ACHN (cell line): ENCODE measurements around the gene MYO15A.

Experiments
- DNase-seq: peaks from one replicate; pipeline ENCODE4 v3.0.0-alpha.2; 2015
- in situ Hi-C: cut with HindIII; loops from 2 replicates; pipeline ENCODE4 v1.10.0; 2017; ENCODE audit warnings: low sequenced_read_pairs, low pct_ligation_motif_present, low pct_unique_long_range_greater_than_20kb

Gene MYO15A

DNA sequence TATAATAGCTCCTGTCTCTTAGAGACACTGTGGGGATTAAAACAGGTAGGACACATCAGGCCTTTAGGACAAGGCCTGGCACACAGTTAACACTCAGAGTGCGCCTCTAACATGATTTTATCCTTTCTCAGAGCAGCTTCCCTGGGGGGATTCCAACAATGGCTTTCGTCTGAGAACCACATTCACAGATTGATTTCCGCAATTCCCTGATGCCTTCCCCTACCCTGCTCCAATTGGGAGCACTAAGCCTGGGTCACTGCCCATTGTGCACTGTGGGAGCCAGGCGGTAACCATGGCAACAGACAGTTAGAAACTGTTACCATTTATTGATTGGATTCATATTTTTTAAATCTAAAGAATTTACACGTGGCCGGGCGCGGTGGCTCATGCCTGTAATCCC is 69.2 kb downstream of the MYO15A start:
- DNase-seq: no peak
- in situ Hi-C loops: no loop called here

DNA sequence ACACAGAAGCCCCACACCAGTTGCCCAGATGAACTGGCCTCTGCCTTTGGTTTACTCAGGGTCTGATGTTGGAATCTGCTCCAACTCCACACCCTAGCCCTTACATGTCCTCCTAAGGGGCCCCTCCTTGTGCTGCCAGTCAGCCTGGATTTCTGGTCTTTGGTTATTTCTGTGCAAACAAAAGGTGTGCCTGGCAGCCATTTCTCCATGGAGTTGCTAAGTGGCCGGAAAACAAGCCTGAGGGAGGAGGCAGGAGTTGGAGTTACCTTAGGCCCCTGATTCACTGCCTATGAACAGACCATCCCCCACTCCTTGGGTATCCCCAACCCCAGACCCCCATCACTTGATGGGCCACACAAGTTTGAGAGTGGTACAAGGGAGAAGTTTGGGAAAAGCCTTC is 70.6 kb downstream of the MYO15A start:
- DNase-seq: no peak
- in situ Hi-C loops: no loop called here

DNA sequence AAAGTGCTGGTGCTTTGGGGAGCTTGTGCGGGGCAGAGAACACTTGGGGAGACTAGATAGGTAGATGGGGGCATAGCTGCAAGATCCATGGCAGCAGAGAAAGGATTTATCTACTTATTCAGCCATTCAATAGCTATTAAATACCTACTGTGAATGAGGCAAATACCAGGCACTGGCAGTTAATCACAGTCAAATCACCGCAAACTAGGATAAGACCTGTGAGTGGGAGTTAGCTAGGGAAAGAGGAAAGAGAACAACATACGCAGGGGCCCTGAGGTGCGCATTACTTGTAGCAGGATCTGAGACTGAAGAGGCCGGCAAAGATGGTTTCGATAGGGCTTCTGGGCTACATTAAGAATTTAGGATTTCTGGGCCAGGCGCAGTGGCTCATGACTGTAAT is 71.2 kb downstream of the MYO15A start:
- in situ Hi-C loops: no loop called here
- no peak for DNase-seq

DNA sequence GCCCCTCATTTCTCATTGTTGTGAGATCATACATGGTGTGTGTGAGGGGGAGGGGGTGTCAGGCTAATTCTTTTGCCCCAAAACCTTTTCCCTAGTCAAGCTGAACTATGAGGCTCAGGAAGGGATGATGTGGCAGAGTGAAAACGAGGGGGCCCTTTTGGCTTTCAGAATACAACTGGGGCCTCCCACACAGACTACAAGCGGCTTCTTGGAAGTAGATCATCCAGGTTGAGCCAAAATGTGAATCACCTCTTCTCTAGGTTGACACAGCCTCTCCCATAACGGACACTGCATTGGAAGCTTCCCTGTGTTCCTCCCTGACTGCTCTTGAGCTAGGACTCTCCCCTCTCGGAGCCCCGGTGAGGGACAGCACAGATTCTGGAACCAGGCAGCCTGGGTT is 72.8 kb downstream of the MYO15A start:
- DNase-seq: no peak
- in situ Hi-C loops: no loop called here

DNA sequence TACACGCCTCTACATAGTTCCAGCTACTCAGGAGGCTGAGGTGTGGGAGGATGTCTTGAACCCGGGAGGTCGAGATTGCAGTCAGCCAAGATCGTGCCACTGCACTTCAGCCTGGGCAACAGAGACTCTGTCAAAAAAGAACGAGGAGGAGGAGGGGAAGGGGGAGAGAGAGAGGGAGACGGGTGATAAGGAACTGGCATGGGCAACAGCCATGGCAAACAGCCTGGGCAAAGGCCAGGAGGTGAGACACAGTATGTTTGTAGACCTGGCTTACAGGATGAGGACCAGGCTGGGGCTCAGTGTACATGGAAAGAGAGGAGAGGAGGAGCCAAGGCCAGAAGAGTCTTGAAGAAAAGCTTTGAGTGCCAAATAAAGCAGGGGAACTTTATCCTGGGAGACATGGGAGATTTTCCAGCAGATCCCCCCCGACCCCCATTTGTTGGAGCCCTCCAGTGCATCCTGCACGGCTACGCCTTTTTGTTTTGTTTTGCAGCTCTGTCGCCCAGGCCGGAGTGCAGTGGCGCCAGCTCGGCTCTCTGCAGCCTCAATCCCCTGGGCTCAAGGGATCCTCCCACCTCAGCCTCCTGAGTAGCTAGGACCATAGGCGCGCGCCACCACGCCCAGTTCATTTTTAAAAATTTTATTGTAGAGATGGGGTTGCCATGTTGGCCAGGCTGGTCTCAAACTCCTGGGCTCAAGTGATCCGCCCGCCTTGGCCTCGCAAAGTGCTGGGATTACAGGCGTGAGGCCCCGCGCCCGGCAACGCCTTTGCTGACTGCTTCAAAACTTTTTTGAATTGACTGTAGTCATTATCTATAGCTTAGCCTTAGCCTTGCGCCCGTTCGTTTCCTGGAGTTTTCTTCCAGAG is 73.8 kb downstream of the MYO15A start:
- in situ Hi-C loops: no loop called here
- DNase-seq: no peak

DNA sequence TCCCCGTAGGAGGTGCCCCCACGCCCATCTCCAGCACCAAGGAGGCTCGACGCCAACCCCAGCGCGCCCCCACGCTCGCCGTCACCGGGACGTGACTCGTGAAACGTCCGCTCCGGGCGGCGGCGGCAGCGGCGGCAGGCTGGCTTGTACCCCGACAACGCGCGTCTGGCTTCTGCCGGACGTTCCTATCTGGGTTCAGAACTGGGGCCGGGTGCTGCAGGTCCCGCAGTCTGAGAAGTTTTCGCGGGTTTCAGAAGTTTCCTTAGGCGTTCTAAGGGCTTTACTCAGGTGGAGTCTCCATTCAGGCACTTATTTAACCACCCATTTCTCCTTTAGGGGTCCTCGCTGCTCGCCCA is 74.4 kb downstream of the MYO15A start:
- peak; percentile 77 for DNase-seq

DNA sequence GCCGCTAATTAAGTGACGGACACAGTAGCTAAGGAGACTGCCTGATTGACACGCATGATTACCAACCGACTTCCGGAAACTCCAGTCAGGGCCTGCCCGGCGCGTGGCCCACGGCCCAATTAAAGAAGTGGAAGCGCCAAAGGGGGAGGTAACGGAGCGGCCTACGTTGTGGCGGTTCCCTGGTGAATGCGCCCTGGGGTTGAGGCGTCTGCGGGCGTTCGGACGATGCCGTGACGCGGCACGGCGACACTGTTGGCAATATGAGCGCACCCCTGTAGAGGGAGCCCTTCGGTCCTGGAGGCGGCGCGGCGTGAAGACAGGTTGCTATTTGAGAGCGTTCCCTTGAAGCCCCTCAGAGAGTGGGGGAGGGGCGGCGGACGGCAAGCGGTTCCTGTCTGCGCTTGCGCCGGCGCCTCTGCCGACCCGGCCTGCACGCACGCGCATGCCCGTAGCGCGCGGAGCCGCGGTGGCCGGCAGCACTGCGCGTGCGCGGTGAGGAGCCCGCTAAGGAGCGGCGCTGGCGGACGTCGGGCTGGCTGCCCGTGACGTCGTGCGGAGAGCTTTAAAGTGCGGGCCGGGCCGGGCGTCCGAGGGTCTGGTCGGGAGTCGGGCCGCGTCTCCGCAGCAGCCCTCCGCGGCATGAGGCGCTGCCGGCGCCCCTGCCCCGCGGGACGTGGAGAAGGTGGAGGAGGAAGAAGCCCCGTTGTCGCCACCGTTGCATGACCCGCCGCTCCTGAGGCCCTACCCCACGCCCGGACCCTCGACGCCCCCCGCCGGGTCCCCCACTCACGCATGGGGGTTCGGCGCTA is 75.0 kb downstream of the MYO15A start, which contains the start of gene ALKBH5:
Gene ALKBH5 (plus strand): TSS at position 495 of the 809 bp plus-strand sequence. CDS start 416 bp downstream, outside the sequence.
- peak; percentile 100 for DNase-seq
- in situ Hi-C loops: no loop called here

More for the DNA sequence above, 74.4 kb downstream of the MYO15A start:
- in situ Hi-C loops: no loop called here

DNA sequence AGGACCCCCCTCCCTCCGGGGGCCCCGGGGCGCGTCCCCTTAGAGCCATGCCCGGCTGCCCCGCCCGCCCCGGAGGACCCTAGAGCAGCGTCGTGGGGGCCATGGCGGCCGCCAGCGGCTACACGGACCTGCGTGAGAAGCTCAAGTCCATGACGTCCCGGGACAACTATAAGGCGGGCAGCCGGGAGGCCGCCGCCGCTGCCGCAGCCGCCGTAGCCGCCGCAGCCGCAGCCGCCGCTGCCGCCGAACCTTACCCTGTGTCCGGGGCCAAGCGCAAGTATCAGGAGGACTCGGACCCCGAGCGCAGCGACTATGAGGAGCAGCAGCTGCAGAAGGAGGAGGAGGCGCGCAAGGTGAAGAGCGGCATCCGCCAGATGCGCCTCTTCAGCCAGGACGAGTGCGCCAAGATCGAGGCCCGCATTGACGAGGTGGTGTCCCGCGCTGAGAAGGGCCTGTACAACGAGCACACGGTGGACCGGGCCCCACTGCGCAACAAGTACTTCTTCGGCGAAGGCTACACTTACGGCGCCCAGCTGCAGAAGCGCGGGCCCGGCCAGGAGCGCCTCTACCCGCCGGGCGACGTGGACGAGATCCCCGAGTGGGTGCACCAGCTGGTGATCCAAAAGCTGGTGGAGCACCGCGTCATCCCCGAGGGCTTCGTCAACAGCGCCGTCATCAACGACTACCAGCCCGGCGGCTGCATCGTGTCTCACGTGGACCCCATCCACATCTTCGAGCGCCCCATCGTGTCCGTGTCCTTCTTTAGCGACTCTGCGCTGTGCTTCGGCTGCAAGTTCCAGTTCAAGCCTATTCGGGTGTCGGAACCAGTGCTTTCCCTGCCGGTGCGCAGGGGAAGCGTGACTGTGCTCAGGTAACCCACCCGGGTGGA is 75.8 kb downstream of the MYO15A start:
- peak; percentile 42 for DNase-seq
- in situ Hi-C loops: no loop called here

DNA sequence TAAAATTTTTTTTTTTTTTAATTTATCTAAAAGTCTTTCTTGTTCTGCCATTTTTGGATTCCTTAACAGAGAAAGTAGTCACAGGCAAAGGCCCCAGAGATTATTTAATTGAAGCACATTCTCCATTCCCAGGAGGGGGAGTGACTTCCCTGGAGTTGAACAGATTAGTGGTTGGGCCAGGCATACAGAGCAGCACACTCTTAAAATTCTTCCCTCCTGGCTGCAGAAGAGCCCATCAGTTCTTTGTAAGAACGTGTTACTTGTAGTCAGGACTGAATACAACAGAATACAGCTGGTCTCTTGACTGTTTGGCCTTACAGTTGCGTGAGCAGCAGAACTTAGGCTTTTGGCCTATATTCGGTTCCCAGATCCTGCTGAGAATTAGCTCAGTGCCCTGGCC is 76.8 kb downstream of the MYO15A start:
- peak; percentile 17 for DNase-seq
- in situ Hi-C loops: no loop called here

DNA sequence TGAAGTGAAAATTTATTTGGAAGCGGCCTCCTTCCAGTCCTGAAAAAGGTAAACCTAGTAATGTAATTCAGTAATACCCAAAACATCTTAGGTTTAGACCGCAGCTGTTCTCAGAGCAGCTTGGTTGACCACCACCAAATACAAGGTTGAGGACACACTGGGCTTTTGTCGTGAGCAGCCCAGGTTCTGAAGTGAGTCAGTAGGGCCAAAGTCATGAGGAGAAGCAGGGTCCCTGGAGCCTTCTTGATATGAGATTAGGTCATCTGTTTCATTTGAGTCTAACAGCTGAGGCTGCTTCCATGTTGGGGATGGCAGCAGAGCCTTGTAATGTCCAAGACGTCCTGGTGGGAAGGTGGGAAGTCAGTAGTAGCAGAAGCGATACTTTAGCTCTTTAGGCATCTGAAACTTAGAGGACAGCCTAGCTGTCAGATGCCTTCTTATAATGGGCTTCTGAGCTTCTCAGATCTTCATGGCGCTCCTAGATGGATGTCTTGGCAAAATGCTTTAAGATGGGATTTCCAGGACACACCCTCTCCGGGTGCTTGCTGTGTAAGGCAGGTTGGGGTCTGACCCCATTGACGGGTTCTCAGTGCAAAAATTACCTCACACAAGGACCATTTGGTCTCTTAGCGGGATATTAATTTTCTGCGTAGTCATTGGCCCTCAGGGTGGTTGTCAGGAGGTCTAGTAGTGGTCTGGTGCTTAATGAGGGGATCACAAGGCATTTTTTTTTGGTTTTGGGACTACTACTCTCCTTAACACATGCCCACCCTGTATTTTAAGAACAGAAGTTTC is 77.5 kb downstream of the MYO15A start:
- DNase-seq: no peak
- in situ Hi-C loops: no loop called here

DNA sequence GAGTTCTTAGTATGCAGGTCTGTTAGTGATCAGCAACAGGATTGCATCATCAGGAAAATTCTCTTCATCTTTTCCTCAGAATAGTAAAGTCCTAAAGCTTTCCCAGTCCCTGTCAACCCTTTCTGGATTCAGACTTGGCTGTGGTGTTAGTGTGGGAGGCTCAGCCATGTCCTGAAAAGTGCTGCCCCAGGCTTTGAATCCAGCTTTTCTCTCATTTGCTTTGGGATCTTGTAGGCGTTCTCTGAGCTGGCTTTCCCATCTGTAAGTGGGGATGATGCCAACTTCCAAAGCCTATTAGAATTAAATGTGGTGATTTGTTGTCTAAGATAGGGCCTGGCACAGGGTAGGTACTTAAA is 78.0 kb downstream of the MYO15A start:
- in situ Hi-C loops: no loop called here
- DNase-seq: no peak

DNA sequence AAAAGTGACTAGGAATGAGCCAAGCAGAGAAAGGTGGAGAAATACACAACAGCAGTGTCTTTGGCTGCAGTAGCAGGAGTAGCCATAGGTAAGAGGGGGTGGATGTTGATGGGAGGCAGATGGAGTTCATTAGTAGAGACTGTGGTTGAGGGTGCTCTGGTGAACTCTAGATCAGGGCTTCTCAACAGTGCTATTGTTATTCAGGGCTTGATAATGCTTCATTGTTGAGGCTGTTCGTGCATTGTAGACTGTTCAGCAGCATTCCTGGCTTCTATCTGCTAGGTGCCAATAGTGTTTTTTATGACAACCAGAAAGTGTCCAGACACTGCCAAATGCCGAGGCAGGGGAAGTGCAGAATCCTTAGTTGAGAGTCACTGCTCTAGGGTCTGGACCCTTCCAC is 78.7 kb downstream of the MYO15A start:
- no peak for DNase-seq
- in situ Hi-C loops: no loop called here

DNA sequence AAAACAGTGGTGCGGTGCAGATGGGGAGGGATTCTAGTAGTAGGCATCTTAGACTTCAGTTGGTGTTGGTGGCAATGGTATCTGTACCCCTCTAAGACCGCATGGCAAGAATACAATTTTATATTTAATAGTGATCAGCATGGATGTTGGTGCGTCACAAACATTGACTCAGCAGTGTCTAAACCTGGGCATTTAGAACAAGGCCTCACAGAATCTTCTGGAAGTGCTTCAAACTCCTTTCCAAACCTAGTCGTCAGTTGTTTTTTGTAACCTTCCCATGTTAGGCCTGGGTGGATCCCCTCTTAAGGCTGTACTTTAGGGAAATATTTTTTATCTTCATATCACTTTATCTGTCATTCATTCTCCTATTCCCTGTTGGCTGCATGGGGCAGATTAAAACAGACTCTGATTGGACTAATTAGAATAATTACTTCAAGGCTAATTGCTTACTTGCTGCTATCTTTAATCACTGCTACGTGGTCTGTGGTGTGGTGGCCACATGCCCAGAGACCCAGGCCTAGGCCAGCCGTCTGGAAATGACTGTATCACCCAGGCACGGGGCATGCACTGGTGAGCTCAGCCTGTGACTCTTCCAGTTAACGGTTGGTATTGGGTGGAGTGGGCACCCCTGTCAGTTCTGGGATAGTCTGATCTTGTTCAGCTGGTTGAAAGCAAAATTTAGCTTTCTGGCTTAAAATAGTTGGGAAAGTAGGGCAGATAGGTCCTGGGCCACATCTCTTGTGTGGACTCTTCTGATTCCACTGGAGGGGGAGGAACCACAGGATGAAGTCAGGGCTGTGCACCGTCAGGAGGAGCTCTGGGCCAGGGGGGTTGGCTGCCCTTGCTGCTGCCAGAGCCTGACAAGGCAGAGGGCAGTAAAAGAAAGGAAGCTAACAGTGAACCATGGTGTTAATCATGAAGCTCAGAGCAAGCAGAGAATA is 79.5 kb downstream of the MYO15A start:
- in situ Hi-C loops: no loop called here
- DNase-seq: peak; percentile 76

DNA sequence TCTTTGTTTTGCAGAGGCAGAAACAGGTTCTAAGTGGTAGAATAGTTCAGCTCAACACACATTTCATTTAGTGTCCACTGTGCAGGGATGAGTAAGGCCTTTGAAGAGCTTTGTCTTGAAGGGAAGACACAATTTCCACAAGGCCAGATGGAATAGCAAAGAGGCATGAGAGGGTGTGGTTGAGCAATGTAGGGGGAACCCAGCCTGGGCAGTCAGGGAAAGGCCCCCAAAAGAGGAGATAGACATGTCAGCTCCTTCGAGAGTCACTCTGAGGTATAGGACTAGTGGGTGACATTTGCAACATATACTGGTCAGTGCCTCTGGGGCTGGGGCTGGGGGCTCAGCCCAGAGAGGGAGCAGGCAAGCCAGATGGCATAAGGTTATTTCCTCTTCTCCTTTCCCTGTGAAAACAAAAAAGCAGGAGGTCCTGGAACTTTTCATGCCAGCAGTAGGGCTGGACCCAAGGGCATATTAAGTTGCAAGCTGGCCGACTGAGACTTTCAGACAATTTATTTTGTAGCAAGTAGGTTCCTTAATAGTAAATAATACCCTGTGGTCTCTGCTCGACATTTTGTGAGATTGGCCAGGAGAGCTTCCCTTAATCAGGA is 82.2 kb downstream of the MYO15A start:
- in situ Hi-C loops: no loop called here

DNA sequence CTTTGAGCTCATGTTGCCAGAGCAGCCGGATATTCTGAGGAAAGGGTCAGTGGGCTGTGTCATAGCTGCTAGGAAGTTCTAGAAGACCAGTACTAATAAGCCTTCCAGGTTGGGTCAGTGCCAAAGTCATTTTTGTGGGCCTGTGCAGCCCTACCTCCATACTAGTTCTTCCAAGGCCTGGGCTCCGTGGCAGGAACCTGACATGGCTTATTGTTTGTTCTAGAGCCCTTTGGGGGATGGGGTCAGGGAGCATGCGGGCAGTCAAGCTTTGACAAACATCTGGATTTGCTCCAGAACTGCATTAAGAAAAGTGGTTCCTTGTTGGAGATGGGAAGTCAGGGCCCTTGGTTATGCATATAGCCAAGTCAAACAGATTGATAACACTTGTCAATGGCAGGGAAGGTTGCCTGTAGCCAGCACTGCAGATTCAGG is 82.7 kb downstream of the MYO15A start:
- DNase-seq: no peak
- in situ Hi-C loops: no loop called here

More for the DNA sequence above, 82.2 kb downstream of the MYO15A start:
- no peak for DNase-seq

DNA sequence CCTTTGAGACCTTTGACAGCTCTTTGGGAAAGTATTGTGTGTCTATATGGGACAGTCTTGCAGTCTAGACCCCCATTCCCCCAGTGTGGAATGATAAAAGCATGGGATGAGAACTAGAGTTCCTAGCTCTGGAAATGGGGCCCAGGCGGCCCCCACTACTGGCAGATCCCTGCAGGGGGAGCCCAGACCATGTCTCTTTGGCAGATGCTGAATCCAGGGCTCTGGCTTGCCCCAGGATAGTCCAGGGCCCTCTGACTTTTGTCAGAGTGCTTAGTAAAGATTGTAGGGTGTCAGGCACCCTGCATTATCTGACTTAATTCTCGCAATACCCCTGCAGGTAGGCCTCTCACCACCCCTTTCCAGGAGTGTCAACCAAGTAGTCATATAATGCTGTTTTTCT is 83.4 kb downstream of the MYO15A start:
- in situ Hi-C loops: no loop called here
- DNase-seq: no peak

DNA sequence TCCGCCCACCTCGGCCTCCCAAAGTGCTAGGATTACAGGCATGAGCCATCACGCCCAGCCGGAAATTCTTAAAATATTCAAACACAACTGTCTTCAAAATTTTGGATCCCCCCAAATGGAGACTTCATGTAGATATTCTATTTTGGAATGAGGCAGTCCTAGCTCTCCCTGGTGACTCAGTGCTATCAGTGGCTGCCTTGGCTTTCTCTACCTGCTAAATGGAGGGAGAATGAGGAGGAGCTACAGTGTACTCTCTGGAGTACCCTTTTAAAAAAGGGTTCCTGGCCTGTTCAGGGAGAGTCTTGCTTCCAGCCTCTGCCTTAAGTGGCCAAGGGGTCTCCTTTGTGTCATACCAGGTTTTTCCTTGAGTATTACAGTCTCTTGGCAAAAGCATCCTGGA is 85.8 kb downstream of the MYO15A start:
- DNase-seq: no peak
- in situ Hi-C loops: no loop called here
